HG03460 (cell line): Measurements from ENCODE around the gene FER1L5.

Experiments used
- ATAC-seq: cut with Tn5 transposase; IDR thresholded peaks from one replicate; pipeline ENCODE4 v1.9.1; 2021; ENCODE audit not compliant: unreplicated experiment

The FER1L5 gene

GRCh38 chr2:96642564-96643360, at the start of gene FER1L5:
TSS of gene FER1L5 (plus strand) at chr2:96642764. CDS start at chr2:96642837, 73 bp downstream.
- ATAC-seq, result no peak

DNA sequence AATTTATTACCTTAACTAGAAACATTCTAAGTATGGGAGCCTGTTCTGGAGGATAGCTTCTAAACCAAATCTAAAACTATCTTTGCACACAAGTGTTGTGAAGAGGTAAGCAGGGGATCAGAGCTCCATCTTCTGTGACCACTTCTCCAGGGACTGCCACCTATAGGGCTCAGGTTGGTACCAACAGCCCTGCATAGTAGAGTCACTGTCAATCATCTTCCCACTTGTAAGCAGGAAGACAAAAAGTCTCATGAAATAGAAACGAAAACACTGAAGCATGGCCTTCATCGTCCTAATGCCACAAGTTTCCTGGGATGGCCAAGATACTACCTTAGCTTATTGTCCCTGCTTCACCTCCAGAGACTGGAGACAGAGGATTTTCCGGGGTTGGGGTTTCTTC, 48.3 kb upstream of the FER1L5 start:
- no peak for ATAC-seq

- ATAC-seq, result no peak
Measured at GRCh38 chr2:96594691-96595152, 47.8 kb upstream of the FER1L5 start.

DNA sequence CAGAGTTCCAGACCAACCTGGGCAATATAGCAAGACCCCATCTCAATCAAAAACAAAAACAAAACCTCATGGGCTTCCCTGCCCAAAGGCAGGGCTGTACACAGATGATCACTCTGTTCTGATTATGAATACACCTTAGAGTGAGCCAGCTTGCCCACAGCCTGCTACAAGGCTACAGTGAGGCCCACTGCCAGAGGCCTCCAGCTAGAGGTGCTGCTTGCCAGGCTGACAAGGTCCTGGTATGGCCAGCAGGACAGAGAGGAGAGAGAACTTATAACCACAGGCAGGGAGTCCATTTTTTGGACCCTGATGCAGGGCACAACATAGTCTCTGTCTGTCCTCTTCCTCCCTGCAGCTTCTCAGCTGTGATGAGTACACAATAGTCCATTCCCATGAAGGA, 46.0 kb upstream of the FER1L5 start:
- ATAC-seq, result no peak

DNA sequence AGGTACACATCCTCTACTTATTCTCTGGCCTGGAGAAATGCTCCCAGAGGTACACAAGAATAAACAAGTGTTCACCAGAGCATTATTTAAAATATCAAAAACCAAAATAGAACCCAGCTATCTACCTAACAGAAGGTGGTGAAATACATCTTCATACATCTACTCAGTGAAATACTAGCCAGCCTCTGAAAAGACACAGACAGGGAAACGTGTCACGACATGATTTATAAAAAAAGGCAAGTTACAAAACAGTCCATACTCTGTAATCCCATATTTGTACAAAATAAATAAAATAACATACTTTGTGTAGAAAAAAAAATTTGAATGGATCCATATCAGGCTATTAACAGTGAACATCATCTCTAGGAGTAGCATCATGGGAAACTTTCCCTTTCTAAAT, 42.6 kb upstream of the FER1L5 start:
- ATAC-seq, result no peak

GRCh38 chr2:96601382-96602292, 40.9 kb upstream of the FER1L5 start:
- ATAC-seq, result no peak

- ATAC-seq, result no peak
Measured at GRCh38 chr2:96602330-96602823, 40.2 kb upstream of the FER1L5 start.

DNA sequence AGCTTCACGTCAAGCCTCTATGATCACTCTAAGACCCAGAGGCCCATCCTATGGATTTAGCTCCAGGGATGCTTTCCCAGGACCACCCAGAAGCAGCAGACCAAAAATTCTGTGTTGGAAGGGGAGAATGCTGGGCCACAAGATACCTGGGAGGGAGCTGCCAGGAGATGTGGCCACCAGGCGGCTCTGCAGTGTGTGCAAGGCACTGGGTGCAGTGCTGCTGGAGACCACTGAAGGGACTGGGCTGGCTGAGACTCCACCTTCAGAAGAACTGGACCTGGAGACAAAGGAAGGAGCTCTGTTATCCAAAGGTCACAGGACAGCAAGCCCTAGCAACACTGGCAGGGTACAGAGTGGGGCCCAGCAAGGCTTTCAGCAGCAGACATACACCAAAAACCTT, 38.5 kb upstream of the FER1L5 start:
- no peak for ATAC-seq

DNA sequence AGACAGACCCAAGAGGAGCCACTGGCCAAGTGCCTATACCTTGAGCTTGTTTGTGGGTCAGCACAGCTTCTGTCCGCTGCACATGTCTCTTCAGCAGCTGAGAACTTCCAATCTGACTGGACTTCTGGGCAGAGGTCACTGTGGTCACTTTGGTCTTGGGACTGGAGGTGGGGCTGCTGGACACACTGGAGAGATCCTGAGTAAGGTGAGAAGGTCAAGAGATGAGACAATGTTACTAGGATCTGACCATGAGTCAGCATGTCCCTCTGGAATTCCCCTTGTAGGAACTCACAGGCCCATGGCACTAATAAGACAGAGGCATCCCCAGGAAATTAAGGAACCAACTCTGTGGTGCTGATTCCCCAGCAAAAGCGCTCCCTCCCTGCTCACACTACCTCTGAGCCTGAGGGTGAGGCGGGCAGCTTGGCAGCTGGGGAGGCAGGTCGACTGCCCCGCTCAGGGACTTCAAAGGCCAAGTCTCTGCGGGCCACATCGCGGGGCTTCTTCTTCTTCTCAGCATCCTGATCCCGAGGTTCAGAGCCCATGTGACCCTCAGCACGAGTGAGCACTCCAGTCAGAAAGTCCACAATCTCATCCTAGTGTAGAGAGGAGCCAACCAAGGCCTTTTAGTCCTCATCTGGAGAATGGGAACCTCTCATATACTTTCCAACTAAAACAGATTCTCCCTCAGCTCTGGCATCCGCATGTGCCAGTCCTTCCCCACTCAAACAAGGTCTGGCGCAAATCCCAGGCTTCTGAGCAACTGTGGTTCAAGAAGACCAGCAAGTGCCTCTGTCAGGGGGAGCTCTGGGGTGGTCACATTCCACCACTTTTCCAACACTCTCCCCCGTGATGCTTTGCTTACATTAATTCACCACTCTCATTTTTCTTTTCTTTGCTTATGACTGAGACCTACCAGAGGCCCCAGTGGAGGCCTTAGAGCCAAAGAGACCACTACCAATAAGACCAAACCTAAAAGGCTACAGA, 33.8 kb upstream of the FER1L5 start:
- ATAC-seq, result no peak

GRCh38 chr2:96616128-96616527, 26.4 kb upstream of the FER1L5 start:
- ATAC-seq, result no peak

- ATAC-seq, result no peak
Measured at GRCh38 chr2:96616535-96616934, 26.0 kb upstream of the FER1L5 start.

- no peak for ATAC-seq
Measured at GRCh38 chr2:96617012-96617411, 25.6 kb upstream of the FER1L5 start.

DNA sequence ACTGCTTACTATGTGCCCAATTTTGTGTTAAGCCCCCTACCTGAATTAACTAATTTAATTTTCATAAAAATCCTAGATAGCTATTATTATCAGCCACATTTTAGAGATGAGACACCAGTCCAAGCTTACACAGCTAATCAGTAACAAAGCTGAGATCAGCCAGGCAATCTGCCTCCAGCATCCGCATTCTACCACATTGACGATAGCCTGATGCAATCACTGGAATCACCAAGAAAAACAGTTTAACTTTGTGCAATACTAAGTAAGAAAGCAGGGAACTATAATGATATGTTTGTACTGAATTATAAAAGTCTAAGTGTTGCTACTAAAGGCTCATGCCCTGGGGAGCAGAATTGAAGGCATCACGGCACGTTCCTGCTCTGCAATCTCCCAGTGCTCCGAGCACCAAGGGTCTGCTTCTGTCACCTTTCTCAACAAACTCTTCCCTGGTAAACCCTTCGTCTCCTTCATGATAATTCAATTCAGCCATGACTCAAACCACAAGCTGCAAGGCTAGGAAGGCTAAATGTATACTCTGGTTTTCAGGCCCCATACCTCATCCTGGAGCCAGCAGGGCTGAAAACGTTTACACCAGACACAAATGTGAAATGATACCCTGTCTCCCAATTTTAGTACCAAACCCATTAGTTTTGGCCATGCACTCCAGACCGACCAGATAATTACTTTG, 23.8 kb upstream of the FER1L5 start:
- ATAC-seq, result no peak

GRCh38 chr2:96622544-96622943, 20.0 kb upstream of the FER1L5 start:
- no peak for ATAC-seq

GRCh38 chr2:96623116-96623515, 19.4 kb upstream of the FER1L5 start:
- ATAC-seq, result no peak

DNA sequence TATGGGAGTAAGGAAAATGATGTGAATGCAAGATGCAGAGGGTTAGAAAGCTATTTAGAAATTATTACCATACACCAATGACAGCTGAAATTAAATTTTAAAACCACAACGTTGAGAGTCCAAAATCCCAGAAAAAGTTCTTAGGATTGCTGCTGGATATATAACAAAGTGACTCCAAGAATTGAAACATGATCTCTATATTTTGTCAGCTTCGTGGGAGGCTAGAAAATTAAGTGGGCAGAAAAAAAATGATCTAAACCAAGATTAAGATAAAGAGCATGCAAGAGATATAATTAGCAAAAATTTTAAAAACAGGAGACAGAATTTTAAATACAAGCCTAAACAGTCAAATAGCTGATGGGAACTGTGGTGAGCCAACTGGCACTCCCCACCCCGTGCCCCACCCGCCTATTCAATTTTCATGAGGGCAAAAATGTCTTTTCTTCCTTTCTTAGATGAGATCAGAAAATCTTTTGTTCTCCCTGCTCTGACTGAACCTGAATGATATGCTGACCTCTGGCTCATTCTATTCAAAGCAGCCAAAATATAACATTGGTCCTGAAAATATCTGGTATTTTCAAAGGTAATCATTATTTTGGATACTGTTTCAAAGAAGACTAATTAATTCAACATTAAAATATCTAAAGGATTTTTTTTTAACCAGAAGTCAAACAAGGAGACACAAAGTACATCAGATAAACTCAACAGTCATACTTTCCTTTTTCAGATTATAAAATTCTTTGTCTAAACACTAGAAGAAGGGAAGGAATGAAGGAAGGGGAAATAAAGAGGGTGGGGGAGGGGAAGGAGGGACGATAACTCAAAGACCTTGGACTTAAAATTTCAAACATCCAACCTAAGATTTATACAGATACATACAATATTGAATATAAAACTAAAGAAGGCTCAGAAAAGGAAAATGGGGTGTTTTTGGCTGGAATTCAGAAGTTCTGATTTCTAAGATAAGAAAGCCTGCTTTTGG, 16.7 kb upstream of the FER1L5 start:
- ATAC-seq, result no peak

GRCh38 chr2:96626553-96626942, 16.0 kb upstream of the FER1L5 start:
- ATAC-seq, result no peak

DNA sequence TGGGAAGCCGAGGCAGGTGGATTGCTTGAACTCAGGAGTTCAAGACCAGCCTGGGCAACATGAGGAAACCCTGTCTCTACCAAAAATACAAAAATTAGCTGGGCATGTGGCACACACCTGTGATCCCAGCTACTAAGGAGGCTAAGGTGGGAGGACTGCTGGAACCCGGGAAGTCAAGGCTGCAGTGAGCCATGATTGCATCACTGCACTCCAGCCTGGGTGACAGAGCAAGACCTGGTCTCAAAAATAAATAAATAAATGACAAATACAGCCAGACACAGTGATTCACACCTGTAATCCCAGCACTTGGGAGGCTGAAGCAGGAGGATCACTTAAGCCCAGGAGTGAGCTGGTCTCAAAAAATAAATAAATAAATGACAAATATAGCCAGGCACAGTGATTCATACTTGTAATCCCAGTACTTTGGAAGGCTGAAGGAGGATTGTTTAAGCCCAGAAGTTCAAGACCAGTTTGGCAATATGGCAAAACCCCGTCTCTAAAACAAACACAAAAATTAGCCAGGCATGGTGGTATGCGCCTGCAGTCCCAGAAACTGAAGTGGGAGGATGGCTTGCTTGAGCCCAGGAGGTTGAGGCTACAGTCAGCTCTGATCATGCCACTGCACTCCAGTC, 10.6 kb upstream of the FER1L5 start:
- ATAC-seq, result no peak
